ENCODE data around the gene OR52L1. TPM values are rescaled to one million over a fixed set of nuclear protein-coding genes. Genes with fewer than 3 reads are reported as not detected.

Gene OR52L1
- total RNA-seq, 1 experiment from 2014 or later, result 0.15 TPM

DNA sequence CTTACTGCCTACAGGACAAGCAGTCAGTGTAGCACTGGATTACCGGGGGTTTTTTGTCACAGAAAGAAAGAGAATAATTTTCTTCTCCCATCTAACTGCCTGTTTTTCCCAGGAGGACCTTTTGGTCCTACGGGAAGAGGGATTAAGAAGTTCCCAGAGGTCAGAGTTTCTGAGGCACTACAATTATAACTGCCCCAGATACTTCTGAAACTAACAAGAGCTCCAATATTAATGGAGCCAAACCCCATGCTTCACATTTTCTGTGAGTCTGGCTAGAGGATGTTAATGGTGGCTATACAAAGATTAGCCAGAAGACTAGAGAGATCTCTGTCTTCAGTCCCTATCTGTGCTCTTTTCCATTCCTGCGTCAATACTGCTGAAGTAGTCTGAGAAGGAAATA, 44.8 kb downstream of the OR52L1 start, which contains the start of gene OR56A3:
OR56A3 (plus strand) TSS at position 301 of the 400 bp plus-strand sequence. CDS start 5,096 bp downstream, outside the sequence.
- ATAC-seq, result no peak
- Mint-ChIP-seq H3K27ac (no peak within 1 kb of the TSS), H3K9me3 (peaks cover 14% of the 10 kb centered on the region), H3K27me3 (ENCODE audit: low read depth) (no peaks in the 10 kb centered on the region), H3K4me3 (no peak within 1 kb of the TSS), H3K36me3 (peaks cover 8% of the 10 kb centered on the region), H3K4me1 (no peaks in the 10 kb centered on the region)
- TF ChIP-seq NR3C1 (CRISPR knock-in tag; conservative IDR thresholded peaks at IDR 0.05; ENCODE audit: low read depth) (no peak), ZNF138 (CRISPR knock-in tag; conservative IDR thresholded peaks at IDR 0.05) (no peak), ZNF219 (CRISPR knock-in tag; IDR thresholded peaks at IDR 0.05; ENCODE audit: borderline replicate concordance) (no peak), AFF4 (CRISPR knock-in tag; IDR thresholded peaks at IDR 0.05; ENCODE audit: borderline replicate concordance) (no peak), ETV6 (CRISPR knock-in tag; IDR thresholded peaks at IDR 0.05) (no peak)
- TF ChIP-seq, protein P1, sequence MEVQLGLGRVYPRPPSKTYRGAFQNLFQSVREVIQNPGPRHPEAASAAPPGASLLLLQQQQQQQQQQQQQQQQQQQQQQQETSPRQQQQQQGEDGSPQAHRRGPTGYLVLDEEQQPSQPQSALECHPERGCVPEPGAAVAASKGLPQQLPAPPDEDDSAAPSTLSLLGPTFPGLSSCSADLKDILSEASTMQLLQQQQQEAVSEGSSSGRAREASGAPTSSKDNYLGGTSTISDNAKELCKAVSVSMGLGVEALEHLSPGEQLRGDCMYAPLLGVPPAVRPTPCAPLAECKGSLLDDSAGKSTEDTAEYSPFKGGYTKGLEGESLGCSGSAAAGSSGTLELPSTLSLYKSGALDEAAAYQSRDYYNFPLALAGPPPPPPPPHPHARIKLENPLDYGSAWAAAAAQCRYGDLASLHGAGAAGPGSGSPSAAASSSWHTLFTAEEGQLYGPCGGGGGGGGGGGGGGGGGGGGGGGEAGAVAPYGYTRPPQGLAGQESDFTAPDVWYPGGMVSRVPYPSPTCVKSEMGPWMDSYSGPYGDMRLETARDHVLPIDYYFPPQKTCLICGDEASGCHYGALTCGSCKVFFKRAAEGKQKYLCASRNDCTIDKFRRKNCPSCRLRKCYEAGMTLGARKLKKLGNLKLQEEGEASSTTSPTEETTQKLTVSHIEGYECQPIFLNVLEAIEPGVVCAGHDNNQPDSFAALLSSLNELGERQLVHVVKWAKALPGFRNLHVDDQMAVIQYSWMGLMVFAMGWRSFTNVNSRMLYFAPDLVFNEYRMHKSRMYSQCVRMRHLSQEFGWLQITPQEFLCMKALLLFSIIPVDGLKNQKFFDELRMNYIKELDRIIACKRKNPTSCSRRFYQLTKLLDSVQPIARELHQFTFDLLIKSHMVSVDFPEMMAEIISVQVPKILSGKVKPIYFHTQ (CRISPR knock-in tag; IDR thresholded peaks at IDR 0.05), result no peak
- TF ChIP-seq, protein P2, sequence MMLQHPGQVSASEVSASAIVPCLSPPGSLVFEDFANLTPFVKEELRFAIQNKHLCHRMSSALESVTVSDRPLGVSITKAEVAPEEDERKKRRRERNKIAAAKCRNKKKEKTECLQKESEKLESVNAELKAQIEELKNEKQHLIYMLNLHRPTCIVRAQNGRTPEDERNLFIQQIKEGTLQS (CRISPR knock-in tag; conservative IDR thresholded peaks at IDR 0.05), result no peak
- POLR2A ChIA-PET, result no interaction called here
- CTCF ChIA-PET, result no interaction called here
- no peak for DNase-seq (ENCODE audit: low spot score)

GRCh38 chr11:5940748-5941147, 46.0 kb downstream of the OR52L1 start:
- H3K4me3 Mint-ChIP-seq, result no peak overlapping the region
- CTCF ChIA-PET, result no interaction called here
- POLR2A ChIA-PET, result no interaction called here

More at GRCh38 chr11:5940748-5941147, 46.0 kb downstream of the OR52L1 start:
- ATAC-seq (no peak), DNase-seq (ENCODE audit: low spot score) (no peak)
- H3K27me3 Mint-ChIP-seq (ENCODE audit: low read depth), result no peaks in the 10 kb centered on the region; the same call in 1 of the 2 replicates
- peaks cover 23% of the 10 kb centered on the region for H3K9me3 Mint-ChIP-seq
- peaks cover 11% of the 10 kb centered on the region for H3K36me3 Mint-ChIP-seq
- TF ChIP-seq ATF1 (CRISPR knock-in tag; IDR thresholded peaks at IDR 0.05), result no peak
- no peak for TF ChIP-seq TCF7 (CRISPR knock-in tag; IDR thresholded peaks at IDR 0.05; ENCODE audit: low read depth)
- no peak for TF ChIP-seq PREB (CRISPR knock-in tag; IDR thresholded peaks at IDR 0.05; ENCODE audit: borderline replicate concordance)
- TF ChIP-seq ZNF232 (CRISPR knock-in tag; IDR thresholded peaks at IDR 0.05), result no peak
- no peak for TF ChIP-seq HMGA2 (CRISPR knock-in tag; IDR thresholded peaks at IDR 0.05)
- no peak for TF ChIP-seq ZNF416 (CRISPR knock-in tag; IDR thresholded peaks at IDR 0.05)
- no peak for TF ChIP-seq IRF2 (CRISPR knock-in tag; IDR thresholded peaks at IDR 0.05; ENCODE audit: borderline replicate concordance, low read depth)
- no peak for TF ChIP-seq NFATC4 (CRISPR knock-in tag; IDR thresholded peaks at IDR 0.05)
- TF ChIP-seq CREM (CRISPR knock-in tag; IDR thresholded peaks at IDR 0.05), result no peak
- TF ChIP-seq ZNF121 (CRISPR knock-in tag; IDR thresholded peaks at IDR 0.05), result no peak
- no peak for TF ChIP-seq ZBTB43 (CRISPR knock-in tag; IDR thresholded peaks at IDR 0.05)
- TF ChIP-seq SP1 (CRISPR knock-in tag; conservative IDR thresholded peaks at IDR 0.05), result no peak
- TF ChIP-seq OVOL2 (CRISPR knock-in tag; IDR thresholded peaks at IDR 0.05; ENCODE audit: borderline replicate concordance), result no peak
- TF ChIP-seq ZNF219 (CRISPR knock-in tag; IDR thresholded peaks at IDR 0.05; ENCODE audit: borderline replicate concordance), result no peak
- TF ChIP-seq, protein P3, sequence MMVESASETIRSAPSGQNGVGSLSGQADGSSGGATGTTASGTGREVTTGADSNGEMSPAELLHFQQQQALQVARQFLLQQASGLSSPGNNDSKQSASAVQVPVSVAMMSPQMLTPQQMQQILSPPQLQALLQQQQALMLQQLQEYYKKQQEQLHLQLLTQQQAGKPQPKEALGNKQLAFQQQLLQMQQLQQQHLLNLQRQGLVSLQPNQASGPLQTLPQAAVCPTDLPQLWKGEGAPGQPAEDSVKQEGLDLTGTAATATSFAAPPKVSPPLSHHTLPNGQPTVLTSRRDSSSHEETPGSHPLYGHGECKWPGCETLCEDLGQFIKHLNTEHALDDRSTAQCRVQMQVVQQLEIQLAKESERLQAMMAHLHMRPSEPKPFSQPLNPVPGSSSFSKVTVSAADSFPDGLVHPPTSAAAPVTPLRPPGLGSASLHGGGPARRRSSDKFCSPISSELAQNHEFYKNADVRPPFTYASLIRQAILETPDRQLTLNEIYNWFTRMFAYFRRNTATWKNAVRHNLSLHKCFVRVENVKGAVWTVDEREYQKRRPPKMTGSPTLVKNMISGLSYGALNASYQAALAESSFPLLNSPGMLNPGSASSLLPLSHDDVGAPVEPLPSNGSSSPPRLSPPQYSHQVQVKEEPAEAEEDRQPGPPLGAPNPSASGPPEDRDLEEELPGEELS (CRISPR knock-in tag; IDR thresholded peaks at IDR 0.05), result no peak
- no peak for TF ChIP-seq ZNF317 (CRISPR knock-in tag; IDR thresholded peaks at IDR 0.05; ENCODE audit: borderline replicate concordance, low read depth)
- TF ChIP-seq SMAD3 (CRISPR knock-in tag; IDR thresholded peaks at IDR 0.05; ENCODE audit: borderline replicate concordance), result no peak
- no peak for TF ChIP-seq FOXP1 (CRISPR knock-in tag; IDR thresholded peaks at IDR 0.05; ENCODE audit: borderline replicate concordance)
- TF ChIP-seq ZNF671 (CRISPR knock-in tag; IDR thresholded peaks at IDR 0.05), result no peak
- H3K27ac Mint-ChIP-seq, result no peak overlapping the region
- H3K4me1 Mint-ChIP-seq, result no peaks in the 10 kb centered on the region
